ENCODE data around the gene ASXL2.
"Not testable (repeated sequence)": the region's sequence is repeated elsewhere in the genome, so short reads cannot be mapped to it uniquely, and the experiment has no call there.

Gene ASXL2

GRCh38 chr2:25831746-25832449, 46.4 kb downstream of the ASXL2 start:
- DNase-seq = no peak

DNA sequence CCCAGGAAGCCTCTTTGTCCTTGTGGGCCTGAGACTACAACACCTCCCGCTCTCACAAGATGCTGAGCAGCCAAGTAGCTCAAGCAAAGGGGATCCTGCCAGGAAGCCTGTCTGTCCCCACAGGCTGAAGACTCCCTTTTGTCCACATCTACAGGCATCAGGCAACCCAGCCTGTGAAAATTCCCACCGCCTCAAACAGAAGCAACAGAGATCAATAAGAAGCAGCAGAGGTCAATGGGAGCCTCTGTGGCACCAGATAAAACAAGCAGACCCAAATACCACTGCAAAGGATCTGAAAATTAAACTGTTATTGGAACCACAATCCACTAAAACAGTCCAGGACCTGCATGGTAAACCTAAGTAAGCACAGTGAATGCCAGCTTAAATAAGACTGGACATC, 48.5 kb downstream of the ASXL2 start:
- DNase-seq = no peak

DNA sequence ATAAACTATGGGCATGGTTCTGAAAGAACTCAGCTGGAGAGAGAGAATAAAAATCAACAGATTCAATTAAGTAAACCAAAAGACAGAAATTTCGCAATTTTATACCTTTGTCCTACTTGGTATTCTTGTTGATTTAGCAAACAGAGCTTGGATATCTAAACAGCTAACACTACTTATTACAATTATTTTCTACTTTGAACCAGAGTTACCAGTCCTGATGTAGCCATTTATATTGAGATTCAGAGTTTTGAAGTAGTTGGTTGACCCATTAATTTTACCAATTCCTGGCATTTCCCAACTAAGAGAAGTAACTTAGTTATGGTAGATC, 48.9 kb downstream of the ASXL2 start:
- DNase-seq = no peak

GRCh38 chr2:25828532-25829376, 49.5 kb downstream of the ASXL2 start:
- not testable (repeated sequence) for DNase-seq

DNA sequence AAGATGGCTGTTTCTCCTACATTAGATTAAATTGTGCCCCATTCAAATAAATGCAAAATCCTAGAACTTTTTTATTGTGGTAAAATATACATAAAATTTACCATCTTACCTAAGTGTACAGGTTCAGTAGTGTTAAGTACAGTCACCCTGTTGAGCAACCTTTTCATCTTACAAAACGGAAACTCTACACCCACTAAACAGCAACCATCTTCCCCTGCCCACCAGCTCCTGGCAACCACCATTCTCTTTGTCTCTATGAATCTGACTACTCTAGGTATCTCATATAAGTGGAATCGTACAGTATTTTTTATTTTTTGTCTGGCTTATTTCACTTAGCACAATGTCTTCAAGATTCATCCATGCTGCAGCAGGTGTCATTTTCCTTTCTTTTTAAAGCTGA, 53.0 kb downstream of the ASXL2 start:
- no peak for DNase-seq

DNA sequence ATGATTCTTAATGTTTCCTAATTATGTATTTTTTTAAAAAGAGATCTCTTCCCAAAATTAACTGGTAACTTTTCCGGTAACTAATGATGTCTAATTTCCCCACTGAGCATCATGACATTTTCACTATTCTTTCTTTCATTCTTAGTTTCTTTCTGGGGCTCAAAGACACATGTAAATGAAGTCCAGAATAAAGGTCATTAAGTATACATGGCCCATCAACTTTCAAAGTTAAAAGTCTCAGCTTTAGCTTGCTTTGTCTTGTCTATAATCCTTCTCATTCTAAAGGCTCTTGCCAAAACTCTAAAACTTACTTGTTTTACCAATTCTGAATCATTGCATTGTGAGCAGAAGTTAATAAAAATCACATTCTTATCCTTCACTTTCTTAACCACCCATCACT, 53.6 kb downstream of the ASXL2 start:
- DNase-seq = no peak

- DNase-seq = no peak
Measured at GRCh38 chr2:25824216-25824615, 54.1 kb downstream of the ASXL2 start.

- DNase-seq = no peak
Measured at GRCh38 chr2:25822190-25823117, 55.8 kb downstream of the ASXL2 start.

DNA sequence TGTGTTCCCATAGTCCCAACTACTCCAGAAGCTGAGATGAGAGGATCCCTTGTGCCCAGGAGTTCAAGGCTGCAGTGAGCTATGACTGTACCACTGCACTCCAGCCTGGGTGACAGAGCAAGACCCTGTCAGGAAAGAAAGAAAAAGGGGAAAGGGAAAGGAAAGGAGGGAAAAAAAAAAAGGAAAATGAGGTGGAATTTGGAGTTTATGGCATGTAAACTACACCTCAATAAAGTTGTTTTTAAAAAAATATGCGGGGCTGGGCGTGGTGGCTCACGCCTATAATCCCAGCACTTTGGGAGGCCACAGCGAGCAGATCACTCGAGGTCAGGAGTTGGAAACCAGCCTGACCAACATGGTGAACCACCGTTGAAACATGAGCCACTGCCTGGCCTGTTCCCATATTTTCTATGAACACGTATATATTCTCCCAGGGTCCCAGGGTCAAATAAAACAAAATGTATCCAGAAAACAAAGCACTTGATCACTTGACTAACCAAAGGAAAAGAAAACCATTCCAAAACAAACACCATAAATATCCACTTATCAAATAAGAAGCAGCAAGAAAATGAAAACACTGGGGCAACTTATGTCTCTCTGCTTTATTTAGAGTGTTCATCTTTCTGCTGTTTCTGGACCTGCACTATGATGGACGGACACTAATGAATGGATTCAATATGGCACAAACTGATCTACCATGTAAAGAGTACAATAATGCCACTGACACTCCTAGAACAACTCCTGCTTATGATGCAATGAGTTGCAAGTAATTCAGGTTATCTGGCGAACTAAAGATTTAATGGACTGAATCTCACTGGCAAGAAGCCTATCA, 56.8 kb downstream of the ASXL2 start:
- no peak for DNase-seq

DNA sequence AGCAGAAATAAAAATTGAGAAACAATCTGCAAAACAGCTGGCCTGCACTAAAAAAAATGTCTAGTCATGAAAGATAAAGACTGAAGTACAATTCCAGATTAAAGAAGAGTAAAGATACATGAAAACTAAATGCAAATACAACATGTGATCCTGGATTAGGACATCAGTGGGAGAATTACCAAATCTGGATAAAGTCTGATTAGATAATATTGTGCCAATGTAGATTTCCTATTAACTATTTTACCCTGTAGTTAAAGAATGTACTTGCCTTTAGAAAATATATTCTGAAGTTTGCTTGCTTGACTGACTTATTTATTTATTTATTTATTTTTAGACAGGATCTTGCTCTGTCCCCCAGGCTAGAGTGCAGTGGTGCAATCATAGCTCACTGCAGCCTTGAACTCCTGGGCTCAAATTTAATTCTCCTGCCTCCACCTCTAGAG, 58.7 kb downstream of the ASXL2 start:
- DNase-seq = no peak

- no peak for DNase-seq
Measured at GRCh38 chr2:25817630-25818029, 60.7 kb downstream of the ASXL2 start.

DNA sequence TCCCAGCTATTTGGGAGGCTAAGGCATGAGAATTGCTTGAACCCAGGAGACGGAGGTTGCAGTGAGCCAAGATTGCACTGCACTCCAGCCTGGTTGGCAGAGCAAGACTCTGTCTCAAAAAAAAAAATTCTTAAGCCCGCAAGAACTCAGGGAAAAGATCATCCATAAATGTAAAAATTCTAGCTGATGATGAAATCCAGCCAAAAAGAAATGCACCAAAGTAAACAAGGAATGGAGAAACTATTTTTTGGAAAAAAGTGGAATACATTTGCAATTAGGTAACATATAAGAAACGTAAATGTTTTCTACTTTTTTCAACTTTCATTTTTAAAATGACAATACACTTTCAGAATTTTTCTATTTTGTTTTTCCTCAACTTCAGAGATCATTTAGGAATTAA, 61.3 kb downstream of the ASXL2 start:
- no peak for DNase-seq

GRCh38 chr2:25816249-25816648, 62.0 kb downstream of the ASXL2 start:
- no peak for DNase-seq

GRCh38 chr2:25814681-25815080, 63.6 kb downstream of the ASXL2 start:
- DNase-seq = no peak

DNA sequence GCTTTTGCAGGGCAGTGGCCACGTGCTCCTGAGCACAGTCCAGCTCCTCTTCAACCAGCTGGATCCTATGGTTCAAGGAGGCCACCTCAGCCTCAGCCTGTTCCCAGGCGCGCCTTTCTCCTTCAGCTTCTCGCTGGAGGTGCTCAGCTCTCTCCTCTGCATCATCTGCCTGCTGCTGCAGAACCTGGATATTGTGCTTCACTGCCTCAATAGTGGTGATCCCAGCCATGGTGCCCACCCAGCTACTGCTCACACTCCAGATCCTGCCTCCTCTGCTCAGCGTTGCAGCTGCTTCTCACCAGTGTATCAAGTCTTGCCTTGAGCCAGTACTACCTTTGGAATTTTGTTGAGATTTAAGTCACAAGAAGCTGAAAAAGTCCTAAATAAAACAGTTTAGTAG, 67.9 kb downstream of the ASXL2 start:
- no peak for DNase-seq

GRCh38 chr2:25809646-25810045, 68.6 kb downstream of the ASXL2 start:
- DNase-seq = no peak

- no peak for DNase-seq
Measured at GRCh38 chr2:25808006-25808383, 70.3 kb downstream of the ASXL2 start.

DNA sequence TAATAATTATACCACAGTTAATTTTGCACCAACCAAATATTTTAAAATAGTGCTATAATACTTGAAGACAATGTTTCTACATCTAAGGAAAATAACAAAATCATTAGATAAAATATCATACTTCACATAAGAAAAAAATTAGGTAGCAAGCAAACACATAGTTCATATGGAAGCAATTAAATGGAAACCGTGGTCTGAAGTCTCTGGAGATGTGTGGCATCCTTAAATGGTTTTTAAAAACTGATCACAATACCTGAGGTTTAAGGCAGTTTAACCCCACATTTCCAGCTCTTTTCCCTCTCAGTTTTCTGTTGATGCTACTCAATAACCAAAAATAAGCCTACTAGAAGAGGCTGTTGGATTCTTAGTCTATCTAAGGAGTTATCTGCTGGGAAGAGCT, 71.3 kb downstream of the ASXL2 start:
- DNase-seq = no peak

DNA sequence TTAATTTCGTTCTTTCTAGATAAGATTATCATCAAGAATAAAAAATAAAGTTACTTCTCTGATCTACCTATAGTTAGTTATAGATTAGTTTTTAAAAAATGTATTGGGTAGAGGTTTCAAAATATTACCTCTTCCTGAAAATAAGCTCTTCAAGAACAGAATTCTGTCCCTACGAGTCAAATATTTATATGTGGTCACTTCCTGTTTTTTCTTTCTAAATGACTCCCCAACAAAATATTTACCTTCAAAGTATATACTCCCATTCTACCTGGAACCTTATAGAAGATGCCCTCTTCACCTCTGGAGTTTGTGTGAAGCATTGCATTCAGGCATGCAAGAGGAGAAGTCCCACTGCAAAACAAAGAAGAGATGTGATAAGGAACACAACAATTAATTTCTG, 72.3 kb downstream of the ASXL2 start:
- no peak for DNase-seq

DNA sequence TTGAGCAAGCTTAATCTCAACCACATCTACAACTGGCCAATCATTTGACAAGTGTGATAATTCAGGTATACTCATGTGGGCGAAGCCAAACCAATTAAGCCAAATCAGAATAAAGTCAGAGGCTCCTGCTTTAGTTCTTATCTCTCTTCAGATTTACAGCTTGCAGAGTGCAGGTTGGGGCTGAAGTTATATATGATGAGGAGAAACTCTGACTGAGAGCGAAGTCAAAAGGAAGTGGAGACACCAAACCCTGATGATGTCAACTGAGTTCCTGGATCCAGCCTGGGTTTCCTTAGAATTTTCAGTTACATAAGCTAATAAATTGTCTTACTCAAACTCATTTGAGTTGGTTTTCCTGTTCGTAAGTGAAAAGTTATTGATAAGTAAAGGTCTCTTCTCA, 73.9 kb downstream of the ASXL2 start:
- no peak for DNase-seq

DNA sequence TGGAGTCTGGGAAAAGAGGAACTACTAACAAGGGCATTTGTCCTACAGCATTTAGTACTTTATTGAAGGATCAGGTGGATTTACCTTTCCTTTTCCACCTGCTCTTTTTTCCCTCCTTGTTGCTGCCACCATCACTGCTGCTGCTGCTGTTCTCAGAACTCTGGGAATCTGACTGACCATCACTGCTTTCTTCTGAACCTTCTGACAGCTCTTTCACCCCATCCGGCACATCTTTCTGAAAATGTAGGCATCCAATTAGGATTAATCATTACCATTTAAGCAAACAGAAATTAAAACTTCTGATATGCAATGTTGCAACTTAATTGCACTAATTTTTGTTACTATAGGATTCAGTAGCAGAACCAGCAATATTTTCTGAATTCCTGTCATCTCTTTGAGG, 79.0 kb downstream of the ASXL2 start:
- no peak for DNase-seq

- DNase-seq = no peak
Measured at GRCh38 chr2:25797620-25798488, 80.4 kb downstream of the ASXL2 start.
